H9 (cell line): Measurements from ENCODE around the gene MTMR4. TPM values are rescaled to one million over a fixed set of nuclear protein-coding genes. Genes with fewer than 3 reads are reported as not detected.
A peak's percentile ranks its signal among the peaks of the same experiment; 100 is the strongest.

Experiments used
- DNase-seq: peaks from one replicate; pipeline ENCODE4 v3.0.0-alpha.2; 2017
- H2AFZ ChIP-seq: one replicate; pipeline ENCODE4 v1.6.1; 2013; ENCODE audit warnings: mild to moderate bottlenecking, low read length, control low read depth, moderate library complexity
- H2AK5ac ChIP-seq: 2 replicates; pipeline ENCODE4 v1.6.1; 2013; ENCODE audit warnings: low read length, control low read depth, mixed read lengths; ENCODE audit not compliant: insufficient read length
- H2BK120ac ChIP-seq: one replicate; pipeline ENCODE4 v1.6.1; 2013; ENCODE audit warnings: low read depth, mild to moderate bottlenecking, low read length, control low read depth, inconsistent platforms; ENCODE audit not compliant: poor library complexity, severe bottlenecking
- H2BK12ac ChIP-seq: 2 replicates; pipeline ENCODE4 v1.6.1; 2013; ENCODE audit warnings: low read length, control low read depth, mixed read lengths, low read depth; ENCODE audit not compliant: insufficient read length
- H2BK15ac ChIP-seq: 2 replicates; pipeline ENCODE4 v1.6.1; 2013; ENCODE audit warnings: low read depth, low read length, control low read depth
- H2BK20ac ChIP-seq: one replicate; pipeline ENCODE4 v1.6.1; 2013; ENCODE audit warnings: low read depth, mild to moderate bottlenecking, low read length, control low read depth, inconsistent platforms; ENCODE audit not compliant: poor library complexity, severe bottlenecking
- H2BK5ac ChIP-seq: 2 replicates; pipeline ENCODE4 v1.6.1; 2013; ENCODE audit warnings: low read length, control low read depth, mixed read lengths; ENCODE audit not compliant: insufficient read length
- H3K14ac ChIP-seq: 2 replicates; pipeline ENCODE4 v1.6.1; 2013; ENCODE audit warnings: low read length, control low read depth; ENCODE audit not compliant: insufficient read depth
- H3K18ac ChIP-seq: 2 replicates; pipeline ENCODE4 v1.6.1; 2013; ENCODE audit warnings: low read depth, mild to moderate bottlenecking, mixed read lengths, low read length, control low read depth; ENCODE audit not compliant: insufficient read length
- H3K23ac ChIP-seq: 2 replicates; pipeline ENCODE4 v1.6.1; 2013; ENCODE audit warnings: low read length, control low read depth, mixed read lengths, low read depth; ENCODE audit not compliant: insufficient read length
- H3K23me2 ChIP-seq: 2 replicates; pipeline ENCODE4 v1.6.1; 2013; ENCODE audit warnings: low read depth, mild to moderate bottlenecking, mixed read lengths, low read length, control low read depth; ENCODE audit not compliant: insufficient read length, poor library complexity, severe bottlenecking
- H3K27ac ChIP-seq: 2 replicates; pipeline ENCODE4 v1.5.1; 2013; ENCODE audit warnings: low read length, control low read depth, mixed read lengths, low read depth; ENCODE audit not compliant: insufficient read length
- H3K27me3 ChIP-seq: 2 replicates; pipeline ENCODE4 v1.6.1; 2013; ENCODE audit warnings: low read length, control low read depth, inconsistent platforms; ENCODE audit not compliant: insufficient read depth
- H3K4ac ChIP-seq: 2 replicates; pipeline ENCODE4 v1.6.1; 2013; ENCODE audit warnings: low read depth, mild to moderate bottlenecking, control low read depth, inconsistent platforms, low read length, moderate library complexity
- H3K4me1 ChIP-seq: 2 replicates; pipeline ENCODE4 v1.6.1; 2013; ENCODE audit warnings: low read length, control low read depth, inconsistent platforms; ENCODE audit not compliant: insufficient read depth
- H3K4me2 ChIP-seq: 2 replicates; pipeline ENCODE4 v1.6.1; 2013; ENCODE audit warnings: low read length, control low read depth, mixed read lengths; ENCODE audit not compliant: insufficient read length, insufficient read depth
- H3K56ac ChIP-seq: 2 replicates; pipeline ENCODE4 v1.6.1; 2013; ENCODE audit warnings: low read depth, mild to moderate bottlenecking, mixed read lengths, low read length, control low read depth; ENCODE audit not compliant: insufficient read length
- H3K79me1 ChIP-seq: 2 replicates; pipeline ENCODE4 v1.6.1; 2013; ENCODE audit warnings: low read depth, mild to moderate bottlenecking, moderate library complexity, low read length, control low read depth, inconsistent platforms; ENCODE audit not compliant: insufficient read depth, poor library complexity, severe bottlenecking
- H3K79me2 ChIP-seq: 2 replicates; pipeline ENCODE4 v1.6.1; 2013; ENCODE audit warnings: low read length, control low read depth, inconsistent platforms; ENCODE audit not compliant: insufficient read depth
- H3K9ac ChIP-seq: 2 replicates; pipeline ENCODE4 v1.6.1; 2013; ENCODE audit warnings: low read length, control low read depth, mixed read lengths; ENCODE audit not compliant: insufficient read length; ENCODE audit errors: extremely low read depth
- H3K9me3 ChIP-seq: one replicate; pipeline ENCODE4 v1.6.1; 2013; ENCODE audit warnings: low read depth, low read length, inconsistent platforms; ENCODE audit not compliant: control insufficient read depth
- H3T11ph ChIP-seq: one replicate; pipeline ENCODE4 v1.6.1; 2013; ENCODE audit warnings: mild to moderate bottlenecking, low read length, control low read depth, inconsistent platforms
- H4K20me1 ChIP-seq: one replicate; pipeline ENCODE4 v1.6.1; 2013; ENCODE audit not compliant: control insufficient read depth, insufficient read length, insufficient read depth
- H4K5ac ChIP-seq: 2 replicates; pipeline ENCODE4 v1.6.1; 2013; ENCODE audit warnings: low read depth, mild to moderate bottlenecking, mixed read lengths, low read length, control low read depth; ENCODE audit not compliant: insufficient read length
- H4K8ac ChIP-seq: replicated peaks from 2 replicates; pipeline ENCODE4 v1.6.1; 2013; ENCODE audit warnings: low read length, control low read depth, mixed read lengths, low read depth; ENCODE audit not compliant: insufficient read length
- H4K91ac ChIP-seq: 2 replicates; pipeline ENCODE4 v1.6.1; 2013; ENCODE audit warnings: low read depth, mild to moderate bottlenecking, moderate library complexity, mixed read lengths, low read length, control low read depth; ENCODE audit not compliant: insufficient read length
- H3K27ac Mint-ChIP-seq, 3 experiments: 2 replicates in 2 of 3; 3 replicates in 1 of 3; pipeline ENCODE4 v1.8.0; 2020 to 2021; ENCODE audit warnings: mixed read lengths in 3 of 3, mild to moderate bottlenecking in 1 of 3, moderate library complexity in 1 of 3
- H3K27me3 Mint-ChIP-seq: 2 replicates; pipeline ENCODE4 v1.8.0; 2021; ENCODE audit warnings: low read depth, mild to moderate bottlenecking, moderate library complexity, mixed read lengths
- H3K36me3 Mint-ChIP-seq, 3 experiments: 2 replicates in 2 of 3; 3 replicates in 1 of 3; pipeline ENCODE4 v1.8.0; 2020 to 2021; ENCODE audit warnings: low read depth in 3 of 3, mixed read lengths in 3 of 3; ENCODE audit not compliant: insufficient read depth in 1 of 3
- H3K4me1 Mint-ChIP-seq, 2 experiments: 2 replicates each; pipeline ENCODE4 v1.8.0; 2020; ENCODE audit warnings: mixed read lengths in 2 of 2
- H3K4me3 Mint-ChIP-seq, 2 experiments: 2 replicates in 1 of 2; 3 replicates in 1 of 2; pipeline ENCODE4 v1.8.0; 2020 to 2021; ENCODE audit warnings: mild to moderate bottlenecking in 2 of 2, mixed read lengths in 2 of 2, moderate library complexity in 1 of 2
- H3K9me3 Mint-ChIP-seq, 2 experiments: 2 replicates in 1 of 2; 3 replicates in 1 of 2; pipeline ENCODE4 v1.8.0; 2020; ENCODE audit warnings: mild to moderate bottlenecking in 2 of 2, mixed read lengths in 2 of 2, moderate library complexity in 1 of 2
- WGBS: extraction: QIAGEN DNeasy Blood & Tissue Kit; methylation state at CpG from one replicate; pipeline ENCODE4 v1.1.7; 2013; ENCODE audit warnings: missing lambda C conversion rate, low lambda C conversion rate, mixed read lengths; ENCODE audit not compliant: insufficient read length; ENCODE audit errors: extremely low coverage; 5-methylcytosine and 5-hydroxymethylcytosine counted together
- total RNA-seq: library from RNA; stranded (reverse); gene quantifications from 2 replicates; pipeline ENCODE4 v1.2.1, GENCODE V29; 2021
- TF ChIP-seq, protein P1 (sequence below): fragments of 200-600 bp; sonication (generic); conservative IDR thresholded peaks from 3 replicates; pipeline ENCODE4 v1.8.0; 2021; ENCODE audit warnings: antibody characterized with exemption, mild to moderate bottlenecking

Gene MTMR4
- total RNA-seq, 1 experiment from 2014 or later, result 31.2 TPM

- Histone ChIP-seq H3K4me2 (peak overlapping the region; percentile 56), H3K27ac (no peak overlapping the region), H4K20me1 (no peaks in the 10 kb centered on the region), H2AK5ac (no peak overlapping the region), H4K91ac (no peak overlapping the region), H4K5ac (no peak overlapping the region), H3K9ac (peak overlapping the region; percentile 35), H3K4me1 (peaks cover 3% of the 10 kb centered on the region; the same call in 1 of the 2 replicates), H2BK15ac (no peak overlapping the region), H3K18ac (peak overlapping the region; percentile 36), H2BK120ac (no peak overlapping the region), H3K4ac (no peak overlapping the region), H3K9me3 (no peaks in the 10 kb centered on the region), H3K27me3 (no peaks in the 10 kb centered on the region), H2BK5ac (no peak overlapping the region), H2BK12ac (no peak overlapping the region), H2AFZ (no peak overlapping the region), H3K14ac (no peak overlapping the region), H4K8ac (no peak overlapping the region), H3T11ph (no peak overlapping the region), H3K56ac (no peak overlapping the region), H3K79me1 (no peaks in the 10 kb centered on the region), H3K23ac (no peak overlapping the region), H2BK20ac (no peak overlapping the region), H3K23me2 (peaks cover 12% of the 10 kb centered on the region), H3K79me2 (no peaks in the 10 kb centered on the region)
- H3K4me1 Mint-ChIP-seq, result peaks cover 28 to 38% of the 10 kb centered on the region in 2 experiments
- WGBS, result no CpG with 5 or more reads among the region's 11 CpGs
- peaks cover 17 to 32% (median 30%) of the 10 kb centered on the region in 3 experiments; a peak in 6 of 7 replicates for H3K36me3 Mint-ChIP-seq
- TF ChIP-seq, protein P1, sequence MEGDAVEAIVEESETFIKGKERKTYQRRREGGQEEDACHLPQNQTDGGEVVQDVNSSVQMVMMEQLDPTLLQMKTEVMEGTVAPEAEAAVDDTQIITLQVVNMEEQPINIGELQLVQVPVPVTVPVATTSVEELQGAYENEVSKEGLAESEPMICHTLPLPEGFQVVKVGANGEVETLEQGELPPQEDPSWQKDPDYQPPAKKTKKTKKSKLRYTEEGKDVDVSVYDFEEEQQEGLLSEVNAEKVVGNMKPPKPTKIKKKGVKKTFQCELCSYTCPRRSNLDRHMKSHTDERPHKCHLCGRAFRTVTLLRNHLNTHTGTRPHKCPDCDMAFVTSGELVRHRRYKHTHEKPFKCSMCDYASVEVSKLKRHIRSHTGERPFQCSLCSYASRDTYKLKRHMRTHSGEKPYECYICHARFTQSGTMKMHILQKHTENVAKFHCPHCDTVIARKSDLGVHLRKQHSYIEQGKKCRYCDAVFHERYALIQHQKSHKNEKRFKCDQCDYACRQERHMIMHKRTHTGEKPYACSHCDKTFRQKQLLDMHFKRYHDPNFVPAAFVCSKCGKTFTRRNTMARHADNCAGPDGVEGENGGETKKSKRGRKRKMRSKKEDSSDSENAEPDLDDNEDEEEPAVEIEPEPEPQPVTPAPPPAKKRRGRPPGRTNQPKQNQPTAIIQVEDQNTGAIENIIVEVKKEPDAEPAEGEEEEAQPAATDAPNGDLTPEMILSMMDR, result no peak
- no peaks in the 10 kb centered on the region for H3K27me3 Mint-ChIP-seq
- DNase-seq, result no peak
- H3K27ac Mint-ChIP-seq, result peak overlapping the region; percentile 66 to 96 (median 69); a peak in 6 of 7 replicates
- H3K9me3 Mint-ChIP-seq, result no peaks in the 10 kb centered on the region; a peak in 2 of 5 replicates
- H3K4me3 Mint-ChIP-seq, result peak overlapping the region; percentile 78 to 90
These were observed 326 bp upstream of the MTMR4 start for GRCh38 chr17:58514770-58515157.
